HG02763 (cell line): ENCODE data around the gene SLC4A1.

Experiments used
- ATAC-seq: cut with Tn5 transposase; IDR thresholded peaks from one replicate; pipeline ENCODE4 v1.9.1; 2021; ENCODE audit warnings: mild to moderate bottlenecking, moderate library complexity; ENCODE audit not compliant: unreplicated experiment

The SLC4A1 gene

GRCh38 chr17:44267818-44268490 is at the start of gene SLC4A1:
SLC4A1 (minus strand) TSS chr17:44268135; CDS start chr17:44262866, 5,269 bp downstream.
- no peak for ATAC-seq

- no peak for ATAC-seq
These were observed 49.6 kb upstream of the SLC4A1 start for GRCh38 chr17:44317545-44317944.

- no peak for ATAC-seq
These were observed 48.1 kb upstream of the SLC4A1 start for GRCh38 chr17:44315760-44316731.

DNA sequence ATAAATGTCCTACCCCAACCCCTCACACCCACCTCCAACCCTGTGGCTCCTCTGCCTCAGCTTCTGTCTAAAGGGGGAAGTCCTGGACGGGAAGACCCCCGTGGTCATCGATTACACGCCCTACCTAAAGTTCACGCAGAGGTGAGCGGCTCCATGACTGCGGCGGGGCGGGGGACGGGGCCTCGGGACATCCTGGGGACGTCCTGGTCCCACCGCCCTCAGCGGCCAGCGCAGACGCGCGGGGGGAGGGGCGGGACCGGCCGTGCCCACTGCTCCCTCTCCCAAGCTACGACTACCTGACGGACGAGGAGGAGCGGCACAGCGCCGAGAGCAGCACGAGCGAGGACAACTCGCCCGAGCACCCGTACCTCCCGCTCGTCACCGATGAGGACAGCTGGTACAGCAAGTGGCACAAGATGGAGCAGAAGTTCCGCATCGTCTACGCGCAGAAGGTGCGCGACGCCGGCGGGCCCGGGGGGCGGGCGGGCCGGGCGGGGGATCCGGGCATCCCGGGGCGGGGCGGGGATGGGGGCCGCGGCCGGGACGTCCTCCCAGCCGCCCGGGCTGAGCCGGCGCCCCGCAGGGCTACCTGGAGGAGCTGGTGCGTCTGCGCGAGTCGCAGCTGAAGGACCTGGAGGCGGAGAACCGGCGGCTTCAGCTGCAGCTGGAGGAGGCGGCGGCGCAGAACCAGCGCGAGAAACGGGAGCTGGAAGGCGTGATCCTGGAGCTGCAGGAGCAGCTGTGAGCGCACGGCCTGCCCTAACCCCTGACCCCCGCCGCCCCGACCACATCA is 47.1 kb upstream of the SLC4A1 start:
- ATAC-seq, result no peak

GRCh38 chr17:44314524-44314868 is 46.6 kb upstream of the SLC4A1 start:
- no peak for ATAC-seq

DNA sequence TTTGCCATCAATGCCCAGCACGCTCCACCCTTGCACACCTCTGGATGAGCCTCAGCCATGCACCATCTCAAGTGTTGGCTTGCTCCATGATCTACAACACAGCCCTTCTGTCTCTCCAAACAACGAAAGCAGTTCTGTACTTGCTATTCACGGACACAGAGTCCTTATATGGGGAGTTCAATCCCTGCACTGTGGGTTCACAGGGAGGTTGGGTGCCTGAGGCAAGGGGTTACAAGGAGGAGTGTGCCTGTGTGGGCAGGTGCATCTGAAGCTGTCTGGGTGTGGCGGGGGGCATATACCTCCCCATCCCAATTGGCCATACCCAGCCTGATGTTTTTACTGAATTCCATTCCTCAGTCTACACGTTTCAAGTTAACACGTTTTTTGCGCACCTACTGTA is 46.1 kb upstream of the SLC4A1 start:
- no peak for ATAC-seq

GRCh38 chr17:44312396-44313104 is 44.6 kb upstream of the SLC4A1 start:
- no peak for ATAC-seq

DNA sequence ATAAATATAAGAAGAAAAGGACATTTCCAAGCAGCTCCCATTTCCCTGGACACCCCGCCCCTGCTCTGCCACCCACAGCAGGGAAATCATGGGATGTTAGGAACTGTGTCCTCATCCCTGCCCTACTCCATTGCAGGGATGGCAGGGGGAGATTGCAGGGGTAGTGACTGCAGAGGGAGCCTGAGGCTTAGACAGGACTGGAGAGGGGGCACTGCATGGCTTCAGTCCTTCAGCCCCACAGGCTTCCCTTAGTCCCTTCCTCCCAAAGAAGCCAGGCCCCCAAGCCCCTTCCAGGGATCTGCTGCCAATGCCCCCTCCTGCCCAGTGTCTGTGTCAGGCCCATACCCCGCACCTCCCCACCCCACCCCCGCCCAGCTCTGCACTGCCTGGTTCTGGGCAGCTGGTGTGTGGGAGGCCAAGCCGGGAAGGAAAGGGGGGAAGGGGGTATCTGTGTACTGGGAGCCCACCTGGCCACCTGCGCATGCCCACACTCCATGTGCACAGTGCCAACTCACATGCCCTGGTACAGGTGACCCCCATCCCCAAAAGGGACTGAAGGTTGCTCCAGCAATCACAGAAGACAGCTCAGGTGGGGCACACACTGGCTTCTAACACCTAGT is 43.7 kb upstream of the SLC4A1 start:
- ATAC-seq, result no peak

GRCh38 chr17:44310609-44311376 is 42.9 kb upstream of the SLC4A1 start:
- no peak for ATAC-seq

- no peak for ATAC-seq
These were observed 42.3 kb upstream of the SLC4A1 start for GRCh38 chr17:44310188-44310587.

DNA sequence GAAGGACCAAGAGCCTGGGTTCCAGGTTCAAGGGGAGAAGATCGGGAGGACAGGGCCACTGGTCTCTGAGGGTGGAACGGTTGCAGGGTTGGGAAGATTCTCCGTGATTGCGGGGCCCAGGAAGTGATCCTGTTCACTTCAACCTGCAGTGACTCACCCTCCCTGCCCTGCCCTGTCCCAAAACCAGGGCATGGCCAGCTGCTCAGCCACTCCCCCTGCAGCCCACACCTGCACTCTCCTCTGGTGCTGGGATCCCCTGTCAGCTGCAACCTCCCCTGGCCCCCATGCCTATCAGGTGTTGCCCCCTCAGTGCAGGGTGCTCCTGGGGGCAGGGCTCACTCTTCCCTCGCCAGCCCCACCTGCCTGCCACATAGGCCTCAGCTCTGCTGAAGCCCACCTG is 41.5 kb upstream of the SLC4A1 start:
- no peak for ATAC-seq

DNA sequence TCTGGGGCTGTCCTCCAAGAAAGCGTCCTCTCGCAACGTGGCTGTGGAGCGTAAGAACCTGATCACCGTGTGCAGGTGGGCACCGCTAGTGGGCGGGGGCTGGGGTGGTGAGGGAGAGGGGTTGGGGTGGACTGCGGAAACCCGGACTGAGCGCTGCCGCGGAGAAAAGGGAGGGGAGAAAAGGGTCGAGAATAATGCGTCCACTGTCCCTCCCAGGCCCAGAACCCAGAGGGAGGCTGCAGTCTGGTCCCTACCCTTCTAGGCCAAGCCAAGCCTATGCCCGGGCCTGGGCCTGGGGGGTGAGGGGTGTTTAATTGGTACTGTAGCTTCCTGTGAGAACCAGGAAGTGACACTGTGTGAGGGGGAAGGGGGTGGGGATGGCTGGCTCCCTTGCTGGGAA is 40.9 kb upstream of the SLC4A1 start:
- no peak for ATAC-seq

DNA sequence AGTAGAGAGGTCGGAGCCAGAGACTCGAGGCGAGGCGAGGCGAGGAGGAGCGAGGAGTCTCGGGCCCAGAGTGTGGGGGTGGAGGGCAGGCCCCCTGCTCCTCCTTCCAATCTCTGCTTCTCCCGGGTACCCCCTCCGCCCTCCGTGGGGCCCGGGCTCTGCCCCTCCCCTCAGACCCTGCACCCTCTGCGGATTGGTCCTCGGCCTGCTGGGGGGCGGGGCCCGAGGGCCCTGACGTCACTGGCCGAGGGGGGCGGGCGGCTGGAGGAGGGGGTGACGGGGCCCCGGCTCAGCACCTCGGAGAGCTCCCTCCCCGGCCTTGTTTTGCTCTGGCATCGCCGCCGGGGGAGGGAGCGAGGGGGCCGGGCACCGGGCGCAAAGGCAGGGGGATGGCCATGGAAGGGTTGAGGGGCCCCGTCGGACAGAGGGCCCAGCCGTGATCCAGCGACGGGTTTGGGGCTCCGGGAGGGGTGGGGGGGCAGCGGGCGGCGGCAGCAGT is 40.4 kb upstream of the SLC4A1 start, which contains the start of gene RUNDC3A:
Gene RUNDC3A, plus strand, starts transcription at position 282 of the 499 bp plus-strand sequence. CDS start 232 bp downstream, outside the sequence.
- no peak for ATAC-seq

DNA sequence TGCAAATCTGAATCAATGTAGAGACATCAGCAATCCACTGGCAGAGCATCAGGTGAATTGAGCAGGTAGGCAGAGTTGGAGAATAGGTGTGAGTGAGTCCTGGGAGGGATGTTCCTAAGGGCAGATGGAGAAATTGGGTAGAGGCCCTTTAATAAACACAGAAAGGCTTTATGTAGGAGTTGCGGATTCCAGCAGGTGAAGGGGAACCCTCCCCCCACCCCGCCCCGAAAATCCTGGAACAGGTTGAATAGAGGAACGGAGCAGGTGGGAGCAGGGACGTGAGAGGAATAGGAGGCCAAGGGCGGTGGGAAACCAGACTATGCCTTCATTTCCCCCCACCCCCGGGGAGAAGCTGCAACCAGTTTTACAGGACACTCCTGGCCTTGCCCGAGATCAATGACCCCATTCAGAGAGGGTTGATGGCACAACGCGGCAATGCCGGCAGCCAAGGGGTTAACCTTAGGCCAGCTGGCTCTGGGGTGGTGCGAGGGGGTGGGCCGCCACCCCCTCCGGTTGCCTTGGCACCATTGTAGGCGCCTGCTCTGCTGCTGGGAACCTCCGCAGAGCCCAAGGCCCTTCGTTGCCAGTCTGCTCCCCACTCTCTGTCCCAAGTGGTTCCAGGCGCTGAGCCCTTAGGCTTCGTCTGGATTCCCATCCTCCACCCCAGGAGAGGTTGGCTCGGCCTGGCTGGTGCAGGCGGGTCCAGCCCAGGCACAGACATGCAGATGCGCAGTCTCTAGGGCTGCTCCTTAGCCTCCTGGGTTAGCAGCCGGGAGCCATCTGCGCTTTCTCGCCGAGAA is 39.7 kb upstream of the SLC4A1 start:
- ATAC-seq, result no peak

DNA sequence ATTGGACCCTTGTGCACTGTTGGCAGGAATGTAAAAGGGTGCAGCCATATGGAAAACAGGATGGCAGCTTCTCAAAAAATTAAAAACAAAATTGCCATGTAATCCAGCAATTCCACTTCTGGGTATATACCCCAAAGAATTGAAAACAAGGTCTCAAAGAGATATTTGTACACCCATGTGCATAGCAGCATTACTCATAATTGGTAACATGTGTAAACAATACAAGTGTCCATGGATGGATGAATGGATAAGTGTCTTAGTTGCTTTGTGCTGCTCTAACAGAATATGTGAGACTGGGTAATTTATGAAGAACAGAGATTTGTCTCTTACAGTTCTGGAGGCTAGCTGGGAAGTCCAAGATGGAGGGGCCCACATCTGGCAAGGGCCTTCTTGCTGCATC is 36.7 kb upstream of the SLC4A1 start:
- no peak for ATAC-seq

DNA sequence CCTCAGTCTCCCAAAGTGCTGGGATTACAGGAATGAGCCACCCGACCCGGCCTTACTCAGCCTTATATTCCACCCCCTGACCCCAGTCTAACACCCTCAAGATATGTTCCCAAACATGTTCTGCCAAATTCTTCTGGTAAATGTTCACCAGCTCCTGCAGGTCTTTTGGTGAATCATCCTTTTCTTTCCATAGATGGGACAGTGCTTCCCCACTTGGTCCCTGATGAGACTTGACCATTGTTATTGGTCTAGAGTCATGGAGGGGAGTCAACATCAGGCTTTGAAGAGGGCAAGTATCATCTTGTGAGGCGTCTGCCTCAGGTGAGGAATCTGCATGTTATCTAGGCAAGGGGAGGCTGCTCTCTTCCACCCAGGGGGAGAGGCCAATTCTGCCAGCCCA is 30.0 kb upstream of the SLC4A1 start:
- ATAC-seq, result no peak

GRCh38 chr17:44293509-44294226 is 25.7 kb upstream of the SLC4A1 start:
- ATAC-seq, result no peak

GRCh38 chr17:44287651-44288050 is 19.7 kb upstream of the SLC4A1 start:
- no peak for ATAC-seq
